Stimulated activated CD4-positive, alpha-beta T cell treated with anti-CD3 and anti-CD28 coated beads, TNF-alpha, amount 100 ng/mL, for 4 hours (primary cell): ENCODE data around the gene AMACR.

Source experiments
- DNase-seq, 3 experiments: peaks; one replicate each; pipeline ENCODE4 v3.0.0-alpha.2; 2020; ENCODE audit warnings: low read depth in 3 of 3

AMACR gene

GRCh38 chr5:34007621-34008600, at the start of gene AMACR:
Gene AMACR, minus strand, starts transcription at chr5:34008050. Its CDS starts 31 bp downstream, at chr5:34008019.
- peak; percentile 72 to 81 (median 81) for DNase-seq

GRCh38 chr5:34057569-34057968, 49.7 kb upstream of the AMACR start:
- DNase-seq: no peak

- no peak for DNase-seq
Observed at GRCh38 chr5:34057118-34057517, 49.3 kb upstream of the AMACR start.

- DNase-seq: no peak
Observed at GRCh38 chr5:34055667-34056066, 47.8 kb upstream of the AMACR start.

- DNase-seq: no peak
Observed at GRCh38 chr5:34054400-34054729, 46.5 kb upstream of the AMACR start.

GRCh38 chr5:34053571-34054399, 45.9 kb upstream of the AMACR start:
- no peak for DNase-seq

GRCh38 chr5:34053133-34053532, 45.3 kb upstream of the AMACR start:
- DNase-seq: no peak

GRCh38 chr5:34051374-34051980, 43.6 kb upstream of the AMACR start:
- no peak for DNase-seq

- DNase-seq: no peak
Observed at GRCh38 chr5:34047774-34048572, 40.1 kb upstream of the AMACR start.

GRCh38 chr5:34047143-34047542, 39.3 kb upstream of the AMACR start:
- DNase-seq: no peak

- DNase-seq: no peak
Observed at GRCh38 chr5:34045996-34046395, 38.1 kb upstream of the AMACR start.

GRCh38 chr5:34045023-34045422, 37.2 kb upstream of the AMACR start:
- DNase-seq: no peak

GRCh38 chr5:34043099-34043876, 35.4 kb upstream of the AMACR start, which contains the start of gene C1QTNF3:
Gene C1QTNF3, minus strand, starts transcription at chr5:34043213. Its CDS starts 88 bp downstream, at chr5:34043125.
- no peak for DNase-seq

GRCh38 chr5:34042321-34042720, 34.5 kb upstream of the AMACR start:
- DNase-seq: no peak

GRCh38 chr5:34041247-34041972, 33.6 kb upstream of the AMACR start:
- DNase-seq: no peak

GRCh38 chr5:34040472-34040871, 32.6 kb upstream of the AMACR start:
- no peak for DNase-seq

- no peak for DNase-seq
Observed at GRCh38 chr5:34039398-34040157, 31.7 kb upstream of the AMACR start.

GRCh38 chr5:34038838-34039237, 31.0 kb upstream of the AMACR start:
- DNase-seq: no peak

GRCh38 chr5:34038390-34038789, 30.5 kb upstream of the AMACR start:
- DNase-seq: no peak
